Neural progenitor cell (in vitro differentiated cells): ENCODE measurements around the gene NR2C2. TPM values are rescaled to one million over a fixed set of nuclear protein-coding genes. Genes with fewer than 3 reads are reported as not detected.

ENCODE experiments used
- DNase-seq: peaks from one replicate; pipeline ENCODE4 v3.0.0-alpha.2; 2016; ENCODE audit warnings: low spot score
- H2AFZ ChIP-seq: fragments of 200-600 bp; sonication (generic); replicated peaks from 2 replicates; pipeline ENCODE4 v1.6.1; 2016; ENCODE audit warnings: antibody characterized with exemption
- H3F3A ChIP-seq: fragments of 200-600 bp; sonication (generic); 2 replicates; pipeline ENCODE4 v1.6.1; 2016; ENCODE audit warnings: antibody characterized with exemption, low read depth
- H3K27ac ChIP-seq: fragments of 200-600 bp; sonication (generic); 2 replicates; pipeline ENCODE4 v1.5.1; 2016; ENCODE audit warnings: mild to moderate bottlenecking
- H3K27me3 ChIP-seq: fragments of 200-600 bp; sonication (generic); 2 replicates; pipeline ENCODE4 v1.6.1; 2016; ENCODE audit warnings: mild to moderate bottlenecking, moderate library complexity
- H3K36me3 ChIP-seq: fragments of 200-600 bp; sonication (generic); 2 replicates; pipeline ENCODE4 v1.5.1; 2016
- H3K4me1 ChIP-seq: fragments of 200-600 bp; sonication (generic); 2 replicates; pipeline ENCODE4 v1.6.1; 2016; ENCODE audit warnings: mixed run types
- H3K4me2 ChIP-seq: fragments of 200-600 bp; sonication (generic); 2 replicates; pipeline ENCODE4 v1.6.1; 2016
- H3K4me3 ChIP-seq: fragments of 200-600 bp; sonication (generic); 2 replicates; pipeline ENCODE4 v1.5.1; 2016
- H3K79me2 ChIP-seq: fragments of 200-600 bp; sonication (generic); 2 replicates; pipeline ENCODE4 v1.6.1; 2016; ENCODE audit warnings: low read depth
- H3K9ac ChIP-seq: fragments of 200-600 bp; sonication (generic); 2 replicates; pipeline ENCODE4 v1.6.1; 2016
- H3K9me3 ChIP-seq: fragments of 200-600 bp; sonication (generic); 2 replicates; pipeline ENCODE4 v1.5.1; 2016; ENCODE audit warnings: low read depth
- H4K20me1 ChIP-seq: fragments of 200-600 bp; sonication (generic); 2 replicates; pipeline ENCODE4 v1.6.1; 2016; ENCODE audit warnings: low read depth
- H3K27ac Mint-ChIP-seq: 3 replicates; pipeline ENCODE4 v1.8.0; 2021; ENCODE audit warnings: mixed read lengths
- H3K27me3 Mint-ChIP-seq: 2 replicates; pipeline ENCODE4 v1.8.0; 2022; ENCODE audit warnings: low read depth, mild to moderate bottlenecking, inconsistent platforms, moderate library complexity, mixed read lengths; ENCODE audit not compliant: insufficient read depth
- H3K36me3 Mint-ChIP-seq: 3 replicates; pipeline ENCODE4 v1.8.0; 2021; ENCODE audit warnings: mixed read lengths
- H3K4me1 Mint-ChIP-seq: 3 replicates; pipeline ENCODE4 v1.8.0; 2021; ENCODE audit warnings: mixed read lengths
- H3K4me3 Mint-ChIP-seq: 3 replicates; pipeline ENCODE4 v1.8.0; 2021; ENCODE audit warnings: mild to moderate bottlenecking, moderate library complexity, mixed read lengths
- H3K9me3 Mint-ChIP-seq: 3 replicates; pipeline ENCODE4 v1.8.0; 2020; ENCODE audit warnings: mixed read lengths
- CTCF ChIP-seq: fragments of 200-600 bp; sonication (generic); IDR thresholded peaks from 2 replicates; pipeline ENCODE4 v1.5.1; 2017; ENCODE audit warnings: antibody characterized with exemption, mild to moderate bottlenecking
- EZH2 ChIP-seq: fragments of 200-600 bp; sonication (generic); IDR thresholded peaks from 2 replicates; pipeline ENCODE4 v1.6.1; 2017; ENCODE audit warnings: antibody characterized with exemption, mild to moderate bottlenecking, moderate library complexity
- EZH2phosphoT487 ChIP-seq: fragments of 200-600 bp; sonication (generic); IDR thresholded peaks from 2 replicates; pipeline ENCODE4 v1.6.1; 2017; ENCODE audit warnings: antibody characterized with exemption
- total RNA-seq: library from RNA; depleted of rRNA; stranded (reverse); fragments of >200 nt; gene quantifications from 2 replicates; pipeline ENCODE4 v1.2.3, GENCODE V29; 2015; ENCODE audit warnings: low replicate concordance

The NR2C2 gene
- total RNA-seq, 1 donor from 2014 or later, result 57.3 TPM

GRCh38 chr3:15081960-15082664 lies 134.7 kb downstream of the NR2C2 start:
- H3K4me2 ChIP-seq, result no peak overlapping the region
- no peak for DNase-seq
- H3K79me2 ChIP-seq, result no peaks in the 10 kb centered on the region
- H3K9me3 ChIP-seq, result no peaks in the 10 kb centered on the region
- no peak overlapping the region for H3K4me3 ChIP-seq
- H3K27me3 ChIP-seq, result no peaks in the 10 kb centered on the region
- no peaks in the 10 kb centered on the region for H3K4me1 Mint-ChIP-seq
- H3F3A ChIP-seq, result no peaks in the 10 kb centered on the region
- H3K27ac Mint-ChIP-seq, result no peak overlapping the region
- no peak overlapping the region for H3K4me3 Mint-ChIP-seq
- peaks cover 4% of the 10 kb centered on the region for H3K27me3 Mint-ChIP-seq
- no peak overlapping the region for H2AFZ ChIP-seq
- H3K4me1 ChIP-seq, result no peaks in the 10 kb centered on the region
- H4K20me1 ChIP-seq, result no peaks in the 10 kb centered on the region
- H3K9ac ChIP-seq, result no peak overlapping the region
- H3K27ac ChIP-seq, result no peak overlapping the region
- H3K36me3 ChIP-seq, result no peaks in the 10 kb centered on the region
- TF ChIP-seq EZH2phosphoT487 (no peak), CTCF (no peak), EZH2 (no peak)
- H3K36me3 Mint-ChIP-seq, result peaks cover 42% of the 10 kb centered on the region
- H3K9me3 Mint-ChIP-seq, result no peaks in the 10 kb centered on the region

GRCh38 chr3:15083252-15083651 lies 135.9 kb downstream of the NR2C2 start:
- no peak for TF ChIP-seq CTCF
- TF ChIP-seq EZH2, result no peak
- no peak for TF ChIP-seq EZH2phosphoT487
- H3K27me3 Mint-ChIP-seq, result peaks cover 4% of the 10 kb centered on the region
- Histone ChIP-seq H3K27me3 (no peaks in the 10 kb centered on the region), H3K4me3 (no peak overlapping the region), H2AFZ (no peak overlapping the region), H3K4me2 (no peak overlapping the region), H3F3A (no peaks in the 10 kb centered on the region), H3K9me3 (no peaks in the 10 kb centered on the region), H3K36me3 (no peaks in the 10 kb centered on the region), H3K27ac (no peak overlapping the region), H3K9ac (no peak overlapping the region), H3K4me1 (no peaks in the 10 kb centered on the region), H3K79me2 (no peaks in the 10 kb centered on the region), H4K20me1 (no peaks in the 10 kb centered on the region)
- no peak overlapping the region for H3K4me3 Mint-ChIP-seq
- H3K4me1 Mint-ChIP-seq, result no peaks in the 10 kb centered on the region
- H3K9me3 Mint-ChIP-seq, result no peaks in the 10 kb centered on the region
- H3K36me3 Mint-ChIP-seq, result peaks cover 33% of the 10 kb centered on the region
- no peak for DNase-seq
- H3K27ac Mint-ChIP-seq, result no peak overlapping the region

GRCh38 chr3:15086263-15086662 lies 138.9 kb downstream of the NR2C2 start:
- H3K79me2 ChIP-seq, result no peaks in the 10 kb centered on the region
- H3K36me3 Mint-ChIP-seq, result peaks cover 29% of the 10 kb centered on the region
- H3K27me3 ChIP-seq, result no peaks in the 10 kb centered on the region
- H3K4me1 ChIP-seq, result no peaks in the 10 kb centered on the region
- no peak overlapping the region for H3K4me3 ChIP-seq
- H3K27ac Mint-ChIP-seq, result no peak overlapping the region
- no peak overlapping the region for H2AFZ ChIP-seq
- peaks cover 4% of the 10 kb centered on the region for H3K27me3 Mint-ChIP-seq
- H3K9me3 ChIP-seq, result no peaks in the 10 kb centered on the region
- no peaks in the 10 kb centered on the region for H3K9me3 Mint-ChIP-seq
- no peak for DNase-seq
- H3K9ac ChIP-seq, result no peak overlapping the region
- TF ChIP-seq EZH2phosphoT487 (no peak), CTCF (no peak), EZH2 (no peak)
- H3K36me3 ChIP-seq, result no peaks in the 10 kb centered on the region
- no peak overlapping the region for H3K4me2 ChIP-seq
- H3F3A ChIP-seq, result no peaks in the 10 kb centered on the region
- no peak overlapping the region for H3K27ac ChIP-seq
- no peak overlapping the region for H3K4me3 Mint-ChIP-seq
- H4K20me1 ChIP-seq, result no peaks in the 10 kb centered on the region
- no peaks in the 10 kb centered on the region for H3K4me1 Mint-ChIP-seq
